SK-N-SH (cell line): ENCODE measurements around the gene PCDHA12.

Experiments
- GATA2 ChIP-seq: sonication (generic); formaldehyde crosslinking; IDR thresholded peaks from 2 replicates; pipeline ENCODE4 v1.5.0; 2020; ENCODE audit warnings: mild to moderate bottlenecking, missing genetic modification reagents
- RFX5 ChIP-seq: IDR thresholded peaks from 2 replicates; pipeline ENCODE4 v1.6.1; 2012; ENCODE audit warnings: mild to moderate bottlenecking, improper control_type of control experiment, low read length
- SIN3A ChIP-seq: IDR thresholded peaks from 2 replicates; pipeline ENCODE4 v1.6.1; 2012; ENCODE audit warnings: low read depth, mild to moderate bottlenecking, low read length, moderate library complexity, borderline replicate concordance
- TF ChIP-seq, protein P1 (sequence below): fragments of 200-600 bp; sonication (generic); IDR thresholded peaks from 2 replicates; pipeline ENCODE4 v1.6.1; 2017; ENCODE audit warnings: antibody characterized with exemption, mild to moderate bottlenecking, moderate library complexity
- TF ChIP-seq, protein P2 (sequence below): IDR thresholded peaks from 2 replicates; pipeline ENCODE4 v1.6.1; 2012; ENCODE audit warnings: mild to moderate bottlenecking, low read depth, low read length, moderate library complexity

- no peak for TF ChIP-seq SIN3A
- no peak for TF ChIP-seq GATA2
- TF ChIP-seq, protein P1, sequence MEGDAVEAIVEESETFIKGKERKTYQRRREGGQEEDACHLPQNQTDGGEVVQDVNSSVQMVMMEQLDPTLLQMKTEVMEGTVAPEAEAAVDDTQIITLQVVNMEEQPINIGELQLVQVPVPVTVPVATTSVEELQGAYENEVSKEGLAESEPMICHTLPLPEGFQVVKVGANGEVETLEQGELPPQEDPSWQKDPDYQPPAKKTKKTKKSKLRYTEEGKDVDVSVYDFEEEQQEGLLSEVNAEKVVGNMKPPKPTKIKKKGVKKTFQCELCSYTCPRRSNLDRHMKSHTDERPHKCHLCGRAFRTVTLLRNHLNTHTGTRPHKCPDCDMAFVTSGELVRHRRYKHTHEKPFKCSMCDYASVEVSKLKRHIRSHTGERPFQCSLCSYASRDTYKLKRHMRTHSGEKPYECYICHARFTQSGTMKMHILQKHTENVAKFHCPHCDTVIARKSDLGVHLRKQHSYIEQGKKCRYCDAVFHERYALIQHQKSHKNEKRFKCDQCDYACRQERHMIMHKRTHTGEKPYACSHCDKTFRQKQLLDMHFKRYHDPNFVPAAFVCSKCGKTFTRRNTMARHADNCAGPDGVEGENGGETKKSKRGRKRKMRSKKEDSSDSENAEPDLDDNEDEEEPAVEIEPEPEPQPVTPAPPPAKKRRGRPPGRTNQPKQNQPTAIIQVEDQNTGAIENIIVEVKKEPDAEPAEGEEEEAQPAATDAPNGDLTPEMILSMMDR, result peak; percentile 62
- TF ChIP-seq RFX5, result no peak
- TF ChIP-seq, protein P2, sequence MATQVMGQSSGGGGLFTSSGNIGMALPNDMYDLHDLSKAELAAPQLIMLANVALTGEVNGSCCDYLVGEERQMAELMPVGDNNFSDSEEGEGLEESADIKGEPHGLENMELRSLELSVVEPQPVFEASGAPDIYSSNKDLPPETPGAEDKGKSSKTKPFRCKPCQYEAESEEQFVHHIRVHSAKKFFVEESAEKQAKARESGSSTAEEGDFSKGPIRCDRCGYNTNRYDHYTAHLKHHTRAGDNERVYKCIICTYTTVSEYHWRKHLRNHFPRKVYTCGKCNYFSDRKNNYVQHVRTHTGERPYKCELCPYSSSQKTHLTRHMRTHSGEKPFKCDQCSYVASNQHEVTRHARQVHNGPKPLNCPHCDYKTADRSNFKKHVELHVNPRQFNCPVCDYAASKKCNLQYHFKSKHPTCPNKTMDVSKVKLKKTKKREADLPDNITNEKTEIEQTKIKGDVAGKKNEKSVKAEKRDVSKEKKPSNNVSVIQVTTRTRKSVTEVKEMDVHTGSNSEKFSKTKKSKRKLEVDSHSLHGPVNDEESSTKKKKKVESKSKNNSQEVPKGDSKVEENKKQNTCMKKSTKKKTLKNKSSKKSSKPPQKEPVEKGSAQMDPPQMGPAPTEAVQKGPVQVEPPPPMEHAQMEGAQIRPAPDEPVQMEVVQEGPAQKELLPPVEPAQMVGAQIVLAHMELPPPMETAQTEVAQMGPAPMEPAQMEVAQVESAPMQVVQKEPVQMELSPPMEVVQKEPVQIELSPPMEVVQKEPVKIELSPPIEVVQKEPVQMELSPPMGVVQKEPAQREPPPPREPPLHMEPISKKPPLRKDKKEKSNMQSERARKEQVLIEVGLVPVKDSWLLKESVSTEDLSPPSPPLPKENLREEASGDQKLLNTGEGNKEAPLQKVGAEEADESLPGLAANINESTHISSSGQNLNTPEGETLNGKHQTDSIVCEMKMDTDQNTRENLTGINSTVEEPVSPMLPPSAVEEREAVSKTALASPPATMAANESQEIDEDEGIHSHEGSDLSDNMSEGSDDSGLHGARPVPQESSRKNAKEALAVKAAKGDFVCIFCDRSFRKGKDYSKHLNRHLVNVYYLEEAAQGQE, result no peak
Measured at GRCh38 chr5:140875085-140876065, at the start of gene PCDHA12.
